HCT116 (cell line): ENCODE results near the gene CDH4. TPM values are rescaled to one million over a fixed set of nuclear protein-coding genes. Genes with fewer than 3 reads are reported as not detected.

Experiments
- ATAC-seq: fragments of 200-7000 bp; cut with Tn5 transposase; 2 replicates; pipeline ENCODE4 v1.9.1; 2020; ENCODE audit warnings: mild to moderate bottlenecking, moderate library complexity
- BruUV-seq: library from RNA; stranded (reverse); fragments of 400-500 nt; replicated peaks from 2 replicates; lab custom pipeline; 2021; lab: Mats Ljungman, UMichigan
- CTCF ChIA-PET: fragments of 300-600 bp; sonication (Branson Sonifier 250); formaldehyde crosslinking; loops from one replicate; lab custom pipeline; 2021; ENCODE audit warnings: antibody characterized with exemption; lab: Charles Lee
- POLR2A ChIA-PET: fragments of 300-600, 350-600 bp; sonication (Branson Sonifier 250); formaldehyde crosslinking; loops from one replicate; lab custom pipeline; 2021; ENCODE audit warnings: antibody characterized with exemption; lab: Charles Lee
- RAD21 ChIA-PET, 2 experiments: fragments of 300-600 bp; sonication (Branson Sonifier 250); formaldehyde crosslinking; loops; one replicate each; lab custom pipeline; 2023; ENCODE audit warnings: low total read pairs in 2 of 2; ENCODE audit not compliant: uncharacterized antibody in 2 of 2, unreplicated experiment in 2 of 2, low non-redundant PET in 1 of 2; lab: Charles Lee
- DNase-seq: peaks from one replicate; pipeline ENCODE4 v3.0.0-alpha.2; 2010; ENCODE audit warnings: low read depth, low spot score
- H2AFZ ChIP-seq: fragments of 200-600 bp; shearing (Covaris generic), sonication (generic); 2 replicates; pipeline ENCODE4 v1.6.1; 2017; ENCODE audit warnings: low read depth, mixed run types, mixed read lengths, antibody characterized with exemption, low read length; ENCODE audit not compliant: poor library complexity, severe bottlenecking
- H3K27ac ChIP-seq: 2 replicates; pipeline ENCODE4 v1.5.1; 2012; ENCODE audit warnings: low read depth, low read length
- H3K27me3 ChIP-seq: fragments of 200-600 bp; sonication (generic); 2 replicates; pipeline ENCODE4 v1.6.1; 2016; ENCODE audit warnings: mixed run types, low read length, mixed read lengths; ENCODE audit not compliant: insufficient read depth
- H3K36me3 ChIP-seq, 2 experiments: fragments of 200-500 bp in 1 of 2; fragments of 200-600 bp in 1 of 2; sonication (Bioruptor generic) in 1 of 2; sonication (generic) in 1 of 2; 2 replicates each; pipeline versions ENCODE4 v1.5.1 to v1.6.1; 2014 to 2016; ENCODE audit warnings: low read length in 2 of 2, inconsistent platforms in 1 of 2, mixed read lengths in 1 of 2, mixed run types in 1 of 2; ENCODE audit not compliant: insufficient read depth in 2 of 2, control insufficient read depth in 1 of 2
- H3K4me1 ChIP-seq, 2 experiments: fragments of 200-600 bp in 1 of 2; sonication (generic) in 1 of 2; 2 replicates each; pipeline versions ENCODE4 v1.5.1 to v1.6.1; 2012 to 2017; ENCODE audit warnings: low read length in 2 of 2, inconsistent platforms in 1 of 2, mild to moderate bottlenecking in 1 of 2, mixed read lengths in 1 of 2, mixed run types in 1 of 2, moderate library complexity in 1 of 2; ENCODE audit not compliant: insufficient read depth in 2 of 2, control insufficient read depth in 1 of 2
- H3K4me2 ChIP-seq: fragments of 200-600 bp; sonication (generic); 2 replicates; pipeline ENCODE4 v1.6.1; 2017; ENCODE audit warnings: mixed run types, low read length, mixed read lengths
- H3K4me3 ChIP-seq, 2 experiments: fragments of 200-600 bp in 1 of 2; sonication (generic) in 1 of 2; replicated peaks in 1 of 2; 2 replicates each; pipeline ENCODE4 v1.5.1; 2011 to 2016; ENCODE audit warnings: low read length in 2 of 2, control low read depth in 1 of 2, low read depth in 1 of 2, mild to moderate bottlenecking in 1 of 2, mixed read lengths in 1 of 2, mixed run types in 1 of 2
- H3K79me2 ChIP-seq: fragments of 200-600 bp; sonication (generic); 2 replicates; pipeline ENCODE4 v1.6.1; 2017; ENCODE audit warnings: mild to moderate bottlenecking, mixed run types, low read length, moderate library complexity, mixed read lengths; ENCODE audit not compliant: insufficient read depth
- H3K9ac ChIP-seq: fragments of 200-600 bp; sonication (generic); 2 replicates; pipeline ENCODE4 v1.6.1; 2016; ENCODE audit warnings: low read length, mixed read lengths
- H3K9me2 ChIP-seq: fragments of 200-600 bp; sonication (generic), shearing (Covaris generic); 2 replicates; pipeline ENCODE4 v1.6.1; 2017; ENCODE audit warnings: mixed run types, mild to moderate bottlenecking, moderate library complexity; ENCODE audit not compliant: insufficient read depth
- H3K9me3 ChIP-seq, 2 experiments: fragments of 200-500 bp in 1 of 2; fragments of 200-600 bp in 1 of 2; sonication (Bioruptor generic) in 1 of 2; sonication (generic) in 1 of 2; 2 replicates each; pipeline ENCODE4 v1.6.1; 2014 to 2017; ENCODE audit warnings: low read length in 2 of 2, mixed read lengths in 2 of 2, inconsistent platforms in 1 of 2, low read depth in 1 of 2, mild to moderate bottlenecking in 1 of 2, mixed run types in 1 of 2, moderate library complexity in 1 of 2; ENCODE audit not compliant: control insufficient read depth in 1 of 2, insufficient read depth in 1 of 2
- H4K20me1 ChIP-seq: fragments of 200-600 bp; sonication (generic), shearing (Covaris generic); 2 replicates; pipeline ENCODE4 v1.6.1; 2017; ENCODE audit warnings: mixed run types, mild to moderate bottlenecking, moderate library complexity; ENCODE audit not compliant: insufficient read depth
- EGR1 ChIP-seq: IDR thresholded peaks from 2 replicates; pipeline ENCODE4 v1.6.1; 2012; ENCODE audit warnings: low read depth
- EZH2 ChIP-seq: fragments of 200-600 bp; sonication (generic); IDR thresholded peaks from 2 replicates; pipeline ENCODE4 v1.6.1; 2017; ENCODE audit warnings: antibody characterized with exemption, mixed run types
- EZH2phosphoT487 ChIP-seq: fragments of 200-600 bp; IDR thresholded peaks from 2 replicates; pipeline ENCODE4 v1.6.1; 2018; ENCODE audit warnings: antibody characterized with exemption, borderline replicate concordance
- FOSL1 ChIP-seq: IDR thresholded peaks from 2 replicates; pipeline ENCODE4 v1.6.1; 2012; ENCODE audit warnings: low read depth
- POLR2A ChIP-seq: IDR thresholded peaks from 2 replicates; pipeline ENCODE4 v1.7.0; 2011; ENCODE audit warnings: borderline replicate concordance; ENCODE audit not compliant: insufficient read depth, insufficient read length; ENCODE audit errors: extremely low read depth
- POLR2AphosphoS5 ChIP-seq: IDR thresholded peaks from 2 replicates; pipeline ENCODE4 v1.6.1; 2011; ENCODE audit warnings: mild to moderate bottlenecking, low read depth, low read length, moderate library complexity
- SIN3A ChIP-seq: IDR thresholded peaks from 2 replicates; pipeline ENCODE4 v1.6.1; 2012; ENCODE audit warnings: low read depth
- SRF ChIP-seq: IDR thresholded peaks from 2 replicates; pipeline ENCODE4 v1.6.1; 2012; ENCODE audit warnings: low read depth
- YY1 ChIP-seq: IDR thresholded peaks from 2 replicates; pipeline ENCODE4 v1.6.1; 2011; ENCODE audit warnings: low read length, low read depth, moderate library complexity, mild to moderate bottlenecking; ENCODE audit not compliant: insufficient replicate concordance; ENCODE audit errors: extremely low read depth
- intact Hi-C: fragments of 100-400 bp; cut with micrococcal nuclease; formaldehyde crosslinking; loops from 2 replicates; pipeline ENCODE4 v1.10.0; 2022
- total RNA-seq: library from RNA; stranded (reverse); gene quantifications from one replicate; pipeline ENCODE4 v1.2.1, GENCODE V29; 2021; ENCODE audit not compliant: unreplicated experiment
- TF ChIP-seq, protein P1 (sequence below): IDR thresholded peaks from 2 replicates; pipeline ENCODE4 v1.6.1; 2011; ENCODE audit warnings: mild to moderate bottlenecking, low read length, moderate library complexity; ENCODE audit not compliant: insufficient replicate concordance; ENCODE audit errors: extremely low read depth
- TF ChIP-seq, protein P2 (sequence below): IDR thresholded peaks from 2 replicates; pipeline ENCODE4 v1.6.1; 2012

Gene CDH4
- total RNA-seq, 1 experiment from 2014 or later: not detected

DNA sequence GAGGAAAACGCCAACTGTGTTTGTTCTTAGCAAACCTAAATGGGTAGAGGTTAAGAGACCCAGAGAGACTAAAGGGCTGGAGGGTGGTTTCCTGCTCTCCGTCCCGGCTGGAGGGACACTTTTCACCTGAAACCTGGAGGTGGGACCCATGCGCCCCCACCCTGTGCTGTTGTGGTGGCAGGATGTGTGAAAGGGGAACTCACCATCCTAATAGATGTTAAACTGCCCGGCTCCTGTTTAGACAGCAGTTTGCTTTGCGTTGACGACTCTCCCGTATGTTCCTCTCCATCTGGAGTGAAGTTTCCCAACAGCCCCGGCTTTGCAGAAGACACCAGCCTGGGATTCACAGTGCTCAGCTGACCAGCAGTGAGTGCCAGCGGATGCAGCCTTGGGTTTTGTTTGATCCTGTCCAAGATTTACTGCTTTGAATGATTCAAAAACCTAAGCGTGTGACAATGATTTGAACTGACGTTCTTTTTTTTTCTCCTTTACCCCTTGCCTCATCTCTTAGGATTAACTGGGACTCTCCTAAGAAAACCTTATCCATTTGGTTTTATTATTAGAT is 66.0 kb downstream of the CDH4 start:
- TF ChIP-seq EGR1: no peak
- Histone ChIP-seq H3K4me3 (no peak overlapping the region), H3K27me3 (no peaks in the 10 kb centered on the region), H3K4me2 (no peak overlapping the region), H2AFZ (no peak overlapping the region), H4K20me1 (no peaks in the 10 kb centered on the region), H3K27ac (no peak overlapping the region), H3K36me3 (no peaks in the 10 kb centered on the region), H3K9me2 (no peaks in the 10 kb centered on the region), H3K79me2 (no peaks in the 10 kb centered on the region), H3K4me1 (no peaks in the 10 kb centered on the region), H3K9me3 (peaks cover 5 to 10% of the 10 kb centered on the region in 2 experiments; a peak in 2 of 4 replicates), H3K9ac (no peak overlapping the region)
- POLR2A ChIA-PET: no interaction called here
- BruUV-seq: no TSS peak
- ATAC-seq (no peak), DNase-seq (no peak)
- CTCF ChIA-PET: no interaction called here
- RAD21 ChIA-PET: no interaction called here
- intact Hi-C loops: no loop called here

DNA sequence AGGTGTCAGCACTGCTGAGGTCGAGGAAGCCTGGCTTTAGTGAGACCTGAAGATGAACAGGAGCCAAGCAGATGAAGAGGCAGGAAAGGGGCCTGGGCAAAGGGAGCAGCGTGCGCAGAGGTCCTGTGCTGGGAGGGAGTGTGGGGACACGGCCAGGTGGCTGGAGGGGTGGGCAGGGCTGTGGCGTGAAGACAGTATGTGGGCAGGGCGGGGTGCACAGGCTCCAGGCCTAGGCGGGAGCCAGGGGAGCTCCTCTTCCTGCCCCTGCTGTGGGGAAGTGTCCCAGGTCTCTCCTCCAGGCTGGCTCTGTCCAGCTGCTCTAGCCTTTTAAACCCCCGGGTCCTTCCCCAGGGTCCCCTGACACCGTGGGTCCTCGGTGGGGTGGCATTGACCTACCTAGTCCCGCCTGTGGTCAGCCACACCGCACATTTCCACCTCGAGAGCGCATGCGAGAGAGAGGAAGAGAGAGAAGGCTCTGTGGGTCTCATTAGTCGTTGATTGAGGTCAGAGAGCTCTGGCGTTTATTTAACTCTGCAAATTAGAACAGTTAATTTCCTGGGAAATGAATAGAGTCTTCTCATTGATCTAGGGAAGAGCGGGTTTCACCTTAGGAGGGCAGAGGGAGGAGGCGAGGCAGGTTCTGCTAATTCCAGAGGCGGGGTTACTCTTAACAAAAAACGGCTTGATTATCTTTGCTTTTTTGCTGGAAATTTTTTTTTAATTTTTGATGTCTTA is 68.8 kb downstream of the CDH4 start:
- Histone ChIP-seq H3K4me3 (no peak overlapping the region), H3K9me2 (no peaks in the 10 kb centered on the region), H3K27ac (no peak overlapping the region), H3K9ac (no peak overlapping the region), H4K20me1 (no peaks in the 10 kb centered on the region), H3K79me2 (no peaks in the 10 kb centered on the region), H3K9me3 (peaks cover 2 to 5% of the 10 kb centered on the region in 2 experiments; a peak in 2 of 4 replicates), H3K4me2 (no peak overlapping the region), H3K36me3 (no peaks in the 10 kb centered on the region), H2AFZ (no peak overlapping the region), H3K27me3 (no peaks in the 10 kb centered on the region), H3K4me1 (no peaks in the 10 kb centered on the region)
- POLR2A ChIA-PET: no interaction called here
- CTCF ChIA-PET: no interaction called here
- DNase-seq: no peak
- no TSS peak for BruUV-seq
- RAD21 ChIA-PET: no interaction called here
- TF ChIP-seq, protein P1, sequence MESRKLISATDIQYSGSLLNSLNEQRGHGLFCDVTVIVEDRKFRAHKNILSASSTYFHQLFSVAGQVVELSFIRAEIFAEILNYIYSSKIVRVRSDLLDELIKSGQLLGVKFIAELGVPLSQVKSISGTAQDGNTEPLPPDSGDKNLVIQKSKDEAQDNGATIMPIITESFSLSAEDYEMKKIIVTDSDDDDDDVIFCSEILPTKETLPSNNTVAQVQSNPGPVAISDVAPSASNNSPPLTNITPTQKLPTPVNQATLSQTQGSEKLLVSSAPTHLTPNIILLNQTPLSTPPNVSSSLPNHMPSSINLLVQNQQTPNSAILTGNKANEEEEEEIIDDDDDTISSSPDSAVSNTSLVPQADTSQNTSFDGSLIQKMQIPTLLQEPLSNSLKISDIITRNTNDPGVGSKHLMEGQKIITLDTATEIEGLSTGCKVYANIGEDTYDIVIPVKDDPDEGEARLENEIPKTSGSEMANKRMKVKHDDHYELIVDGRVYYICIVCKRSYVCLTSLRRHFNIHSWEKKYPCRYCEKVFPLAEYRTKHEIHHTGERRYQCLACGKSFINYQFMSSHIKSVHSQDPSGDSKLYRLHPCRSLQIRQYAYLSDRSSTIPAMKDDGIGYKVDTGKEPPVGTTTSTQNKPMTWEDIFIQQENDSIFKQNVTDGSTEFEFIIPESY: no peak
- TF ChIP-seq, protein P2, sequence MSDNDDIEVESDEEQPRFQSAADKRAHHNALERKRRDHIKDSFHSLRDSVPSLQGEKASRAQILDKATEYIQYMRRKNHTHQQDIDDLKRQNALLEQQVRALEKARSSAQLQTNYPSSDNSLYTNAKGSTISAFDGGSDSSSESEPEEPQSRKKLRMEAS: no peak
- TF ChIP-seq YY1 (no peak), SIN3A (no peak), SRF (no peak), FOSL1 (no peak), EZH2phosphoT487 (no peak), EZH2 (no peak), POLR2A (no peak), POLR2AphosphoS5 (no peak), EGR1 (no peak)
- no peak for ATAC-seq
- intact Hi-C loops: no loop called here
